Thyroid gland (tissue), 4 donors: ENCODE results near the gene TRIM56.
"Not testable (repeated sequence)": the region's sequence is repeated elsewhere in the genome, so short reads cannot be mapped to it uniquely, and the experiment has no call there.

Experiments used
- CTCF ChIP-seq, 6 experiments: fragments of 200-600 bp in 3 of 6; fragments of 450-650 bp in 3 of 6; sonication (generic) in 3 of 6; IDR thresholded peaks; one replicate each; pipeline ENCODE4 v1.5.1; 2016 to 2019; ENCODE audit warnings: antibody characterized with exemption in 6 of 6, mild to moderate bottlenecking in 2 of 6, inconsistent platforms in 1 of 6, moderate library complexity in 1 of 6
- POLR2A ChIP-seq, 2 donors: fragments of 450-650 bp; IDR thresholded peaks; one replicate each; pipeline ENCODE4 v1.6.1; 2017; ENCODE audit warnings: antibody characterized with exemption in 2 of 2, mild to moderate bottlenecking in 2 of 2, moderate library complexity in 1 of 2

- TF ChIP-seq CTCF, POLR2A (IDR thresholded peaks at IDR 0.05): not testable (repeated sequence)
Measured at GRCh38 chr7:101065162-101065561, 20.1 kb upstream of the TRIM56 start.
